IMR-90 (cell line): Measurements from ENCODE around the gene ZNF300. TPM values are rescaled to one million over a fixed set of nuclear protein-coding genes. Genes with fewer than 3 reads are reported as not detected.

Experiments used
- ATAC-seq: fragments of 200-7000 bp; cut with Tn5 transposase; 2 replicates; pipeline ENCODE4 v1.9.1; 2020; ENCODE audit warnings: low read depth, mild to moderate bottlenecking, moderate library complexity
- BruUV-seq: library from RNA; stranded (reverse); fragments of 400-500 nt; replicated peaks from 2 replicates; lab custom pipeline; 2021; lab: Mats Ljungman, UMichigan
- CTCF ChIA-PET: fragments of 300-600 bp; formaldehyde crosslinking; extraction: SDS; loops from one replicate; lab custom pipeline; 2021; ENCODE audit warnings: antibody characterized with exemption; lab: Yijun Ruan, JAX
- POLR2A ChIA-PET: fragments of 300-600 bp; sonication (Branson Sonifier 250); formaldehyde crosslinking; loops from one replicate; lab custom pipeline; 2022; ENCODE audit warnings: antibody characterized with exemption; ENCODE audit not compliant: unreplicated experiment; lab: Charles Lee
- DNase-seq: peaks from one replicate; pipeline ENCODE4 v3.0.0; 2013
- H2AFZ ChIP-seq: replicated peaks from 2 replicates; pipeline ENCODE3; 2013; ENCODE audit warnings: low read length, mild to moderate bottlenecking; ENCODE audit not compliant: poor library complexity
- H2AK5ac ChIP-seq: 2 replicates; pipeline ENCODE4 v1.6.1; 2013; ENCODE audit warnings: low read depth, low read length, inconsistent platforms
- H2AK9ac ChIP-seq: replicated peaks from 2 replicates; pipeline ENCODE3; 2013; ENCODE audit warnings: mild to moderate bottlenecking, low read depth, low read length, moderate library complexity; ENCODE audit not compliant: poor library complexity
- H2BK120ac ChIP-seq: 2 replicates; pipeline ENCODE4 v1.6.1; 2013; ENCODE audit warnings: low read depth, low read length, inconsistent platforms
- H2BK15ac ChIP-seq: 3 replicates; pipeline ENCODE4 v1.6.1; 2013; ENCODE audit warnings: low read depth, low read length, inconsistent platforms
- H2BK20ac ChIP-seq: 2 replicates; pipeline ENCODE4 v1.6.1; 2013; ENCODE audit warnings: low read depth, mild to moderate bottlenecking, inconsistent platforms, low read length, moderate library complexity
- H2BK5ac ChIP-seq: 2 replicates; pipeline ENCODE4 v1.6.1; 2013; ENCODE audit warnings: mild to moderate bottlenecking, low read depth, low read length, inconsistent platforms; ENCODE audit not compliant: poor library complexity, severe bottlenecking
- H3K14ac ChIP-seq: replicated peaks from 2 replicates; pipeline ENCODE4 v1.6.1; 2013; ENCODE audit warnings: low read depth, low read length, inconsistent platforms
- H3K18ac ChIP-seq: 2 replicates; pipeline ENCODE4 v1.6.1; 2013; ENCODE audit warnings: low read depth, low read length, control low read depth
- H3K23ac ChIP-seq: 2 replicates; pipeline ENCODE4 v1.6.1; 2013; ENCODE audit warnings: low read depth, low read length, inconsistent platforms
- H3K27ac ChIP-seq: 2 replicates; pipeline ENCODE4 v1.5.1; 2013; ENCODE audit warnings: mild to moderate bottlenecking, control low read depth, low read length; ENCODE audit not compliant: insufficient read depth
- H3K27me3 ChIP-seq: 2 replicates; pipeline ENCODE4 v1.6.1; 2013; ENCODE audit warnings: low read length; ENCODE audit not compliant: control insufficient read depth, insufficient read depth
- H3K36me3 ChIP-seq: 2 replicates; pipeline ENCODE4 v1.6.1; 2013; ENCODE audit warnings: low read length, mixed read lengths; ENCODE audit not compliant: control insufficient read depth, insufficient read depth
- H3K4ac ChIP-seq: 2 replicates; pipeline ENCODE4 v1.6.1; 2013; ENCODE audit warnings: low read depth, low read length, inconsistent platforms
- H3K4me1 ChIP-seq: 2 replicates; pipeline ENCODE4 v1.6.1; 2013; ENCODE audit warnings: low read length, mixed read lengths; ENCODE audit not compliant: control insufficient read depth, insufficient read depth
- H3K4me2 ChIP-seq: 2 replicates; pipeline ENCODE4 v1.6.1; 2013; ENCODE audit warnings: low read depth, mild to moderate bottlenecking, control low read depth, low read length, moderate library complexity
- H3K4me3 ChIP-seq: 2 replicates; pipeline ENCODE4 v1.5.1; 2013; ENCODE audit warnings: low read depth, mild to moderate bottlenecking, control low read depth, low read length, moderate library complexity; ENCODE audit not compliant: insufficient read depth
- H3K56ac ChIP-seq: 2 replicates; pipeline ENCODE4 v1.6.1; 2013; ENCODE audit warnings: low read length, inconsistent platforms; ENCODE audit not compliant: insufficient read depth; ENCODE audit errors: extremely low read depth
- H3K79me1 ChIP-seq, 2 experiments: 2 replicates each; pipeline ENCODE4 v1.6.1; 2013; ENCODE audit warnings: low read length in 2 of 2, inconsistent platforms in 1 of 2, low read depth in 1 of 2
- H3K9ac ChIP-seq: 2 replicates; pipeline ENCODE4 v1.6.1; 2013; ENCODE audit warnings: low read depth, low read length, control low read depth
- H3K9me1 ChIP-seq: 2 replicates; pipeline ENCODE4 v1.6.1; 2013; ENCODE audit warnings: low read length, inconsistent platforms; ENCODE audit not compliant: insufficient read depth
- H3K9me3 ChIP-seq: 2 replicates; pipeline ENCODE4 v1.6.1; 2013; ENCODE audit warnings: low read length; ENCODE audit not compliant: control insufficient read depth, insufficient read depth
- H4K20me1 ChIP-seq: 2 replicates; pipeline ENCODE4 v1.6.1; 2013; ENCODE audit warnings: low read length, inconsistent platforms; ENCODE audit not compliant: insufficient read depth
- H4K5ac ChIP-seq: 2 replicates; pipeline ENCODE4 v1.6.1; 2013; ENCODE audit warnings: mild to moderate bottlenecking, low read depth, low read length, control low read depth
- H4K8ac ChIP-seq, 2 experiments: 2 replicates each; pipeline ENCODE4 v1.6.1; 2013; ENCODE audit warnings: low read depth in 2 of 2, low read length in 2 of 2, control low read depth in 1 of 2, inconsistent platforms in 1 of 2
- H4K91ac ChIP-seq: 2 replicates; pipeline ENCODE4 v1.6.1; 2013; ENCODE audit warnings: low read depth, low read length, inconsistent platforms; ENCODE audit not compliant: insufficient read depth
- BHLHE40 ChIP-seq: fragments of 150-350 bp; IDR thresholded peaks from 2 replicates; pipeline ENCODE4 v1.6.1; 2016; ENCODE audit warnings: mild to moderate bottlenecking, low read depth, low read length
- CEBPB ChIP-seq: IDR thresholded peaks from 2 replicates; pipeline ENCODE4 v1.6.1; 2012; ENCODE audit warnings: low read depth, low read length, improper control_type of control experiment
- CHD1 ChIP-seq: IDR thresholded peaks from 2 replicates; pipeline ENCODE4 v1.6.1; 2012; ENCODE audit warnings: low read depth, low read length, improper control_type of control experiment
- CTCF ChIP-seq: conservative IDR thresholded peaks from 2 replicates; pipeline ENCODE4 v1.5.1; 2012; ENCODE audit warnings: mild to moderate bottlenecking, low read depth, low read length, improper control_type of control experiment
- ELK1 ChIP-seq: fragments of 150-350 bp; IDR thresholded peaks from 2 replicates; pipeline ENCODE4 v1.6.1; 2016; ENCODE audit warnings: low read depth, mild to moderate bottlenecking, low read length, moderate library complexity, borderline replicate concordance
- FOS ChIP-seq: fragments of 150-350 bp; IDR thresholded peaks from 2 replicates; pipeline ENCODE4 v1.6.1; 2016; ENCODE audit warnings: low read depth, low read length
- MAFK ChIP-seq: IDR thresholded peaks from 2 replicates; pipeline ENCODE4 v1.6.1; 2012; ENCODE audit warnings: low read depth, low read length, improper control_type of control experiment
- MAZ ChIP-seq: IDR thresholded peaks from 2 replicates; pipeline ENCODE4 v1.6.1; 2012; ENCODE audit warnings: low read depth, mild to moderate bottlenecking, low read length, improper control_type of control experiment, moderate library complexity, borderline replicate concordance
- MXI1 ChIP-seq: IDR thresholded peaks from 2 replicates; pipeline ENCODE4 v1.6.1; 2012; ENCODE audit warnings: low read depth, mild to moderate bottlenecking, low read length, moderate library complexity, borderline replicate concordance
- NFE2L2 ChIP-seq: fragments of 150-350 bp; IDR thresholded peaks from 2 replicates; pipeline ENCODE4 v1.6.1; 2016; ENCODE audit warnings: low read depth, mild to moderate bottlenecking, low read length
- POLR2A ChIP-seq: IDR thresholded peaks from 2 replicates; pipeline ENCODE4 v1.6.1; 2012; ENCODE audit warnings: mild to moderate bottlenecking, low read depth, low read length
- RAD21 ChIP-seq: IDR thresholded peaks from 2 replicates; pipeline ENCODE4 v1.6.1; 2012; ENCODE audit warnings: low read length, improper control_type of control experiment
- RCOR1 ChIP-seq: IDR thresholded peaks from 2 replicates; pipeline ENCODE4 v1.6.1; 2012; ENCODE audit warnings: mild to moderate bottlenecking, low read length, improper control_type of control experiment; ENCODE audit not compliant: insufficient replicate concordance
- RFX5 ChIP-seq: IDR thresholded peaks from 2 replicates; pipeline ENCODE4 v1.8.0; 2012; ENCODE audit warnings: low read depth, mild to moderate bottlenecking, low read length, moderate library complexity
- SMC3 ChIP-seq: fragments of 150-350 bp; IDR thresholded peaks from 2 replicates; pipeline ENCODE4 v1.6.1; 2016; ENCODE audit warnings: low read depth, mild to moderate bottlenecking, antibody characterized with exemption, low read length, moderate library complexity
- USF2 ChIP-seq: fragments of 150-350 bp; IDR thresholded peaks from 2 replicates; pipeline ENCODE4 v1.6.1; 2017; ENCODE audit warnings: mild to moderate bottlenecking, antibody characterized with exemption, low read length, low read depth
- WGBS, 2 experiments: methylation state at CpG; one replicate each; pipeline versions ENCODE4 v1.1.5 to v1.1.7; 2013; ENCODE audit warnings: missing lambda C conversion rate in 2 of 2; ENCODE audit not compliant: insufficient read length in 1 of 2; ENCODE audit errors: extremely low coverage in 2 of 2; 5-methylcytosine and 5-hydroxymethylcytosine counted together
- dilution Hi-C: fragments of 300-500 bp; cut with HindIII; formaldehyde crosslinking; loops from one replicate; pipeline ENCODE4 v1.14.3; 2018; ENCODE audit warnings: low sequenced_read_pairs; ENCODE audit not compliant: unreplicated experiment
- in situ Hi-C: fragments of 300-500 bp; cut with MboI; formaldehyde crosslinking; loops from 3 replicates; pipeline ENCODE4 v1.14.3; 2019; ENCODE audit warnings: low sequenced_read_pairs, inconsistent platforms, mixed read lengths
- intact Hi-C: fragments of 100-400 bp; cut with micrococcal nuclease; formaldehyde crosslinking; loops from 2 replicates; pipeline ENCODE4 v1.10.0; 2022
- polyA plus RNA-seq, 3 experiments: library from polyadenylated mRNA; depleted of rRNA; stranded (reverse); fragments of >200 nt; gene quantifications; 2 replicates each; pipeline ENCODE4 v1.2.3, GENCODE V29; 2012; ENCODE audit warnings: low replicate concordance in 1 of 3
- total RNA-seq: library from RNA; depleted of rRNA; stranded (reverse); fragments of >200 nt; gene quantifications from 2 replicates; pipeline ENCODE4 v1.2.3, GENCODE V29; 2012

The ZNF300 gene
- total and polyA plus RNA-seq, 2 of the 4 experiments (the other 2 are of a cell fraction) = 5.2 to 6.1 TPM

- H4K5ac ChIP-seq = no peak overlapping the region
- H2AFZ ChIP-seq = peak overlapping the region; percentile 98
- H3K79me1 ChIP-seq = peaks cover 4 to 5% of the 10 kb centered on the region in 2 experiments; a peak in 2 of 4 replicates
- H2AK5ac ChIP-seq = no peak overlapping the region
- H3K4me1 ChIP-seq = no peaks in the 10 kb centered on the region
- no peak overlapping the region for H2BK5ac ChIP-seq
- H2BK120ac ChIP-seq = no peak overlapping the region
- 17% methylated on average over 2 of the region's 4 CpGs; no CpG with 5 or more reads in 1 of the 2 experiments for WGBS, 2 experiments
- no peak for TF ChIP-seq ELK1
- no peak for TF ChIP-seq USF2
- TF ChIP-seq RFX5 = no peak
- TF ChIP-seq NFE2L2 = no peak
- TF ChIP-seq CEBPB = no peak
- no peak for TF ChIP-seq SMC3
- no peak for TF ChIP-seq MAFK
- TF ChIP-seq MXI1 = no peak
- TF ChIP-seq CTCF = no peak
- no peak for TF ChIP-seq FOS
- no peak for TF ChIP-seq CHD1
- no peak for TF ChIP-seq MAZ
- TF ChIP-seq RAD21 = no peak
- no peak for TF ChIP-seq BHLHE40
- no peak for TF ChIP-seq POLR2A
- no peak for TF ChIP-seq RCOR1
- H3K27ac ChIP-seq = no peak overlapping the region
- no peak overlapping the region for H3K56ac ChIP-seq
- POLR2A ChIA-PET = no interaction called here
- H3K9ac ChIP-seq = no peak overlapping the region; the same call in 1 of the 2 replicates
- H4K91ac ChIP-seq = no peak overlapping the region
- peak overlapping the region; percentile 96 to 99; a peak in 3 of 4 replicates for H4K8ac ChIP-seq
- no peak overlapping the region for H2BK15ac ChIP-seq
- H3K18ac ChIP-seq = no peak overlapping the region
- CTCF ChIA-PET = no interaction called here
- H3K27me3 ChIP-seq = no peaks in the 10 kb centered on the region
- H3K14ac ChIP-seq = no peak overlapping the region
- in situ Hi-C loops (no loop called here), dilution Hi-C loops (no loop called here), intact Hi-C loops (no loop called here)
- H4K20me1 ChIP-seq = no peaks in the 10 kb centered on the region
- no peaks in the 10 kb centered on the region for H3K9me1 ChIP-seq
- no peak overlapping the region for H3K4ac ChIP-seq
- BruUV-seq = no TSS peak
- H3K4me2 ChIP-seq = peak overlapping the region; percentile 56
- no peaks in the 10 kb centered on the region; the same call in 1 of the 2 replicates for H3K36me3 ChIP-seq
- DNase-seq (no peak), ATAC-seq (no peak)
- no peak overlapping the region for H3K23ac ChIP-seq
- H2AK9ac ChIP-seq = no peak overlapping the region
- no peak overlapping the region for H2BK20ac ChIP-seq
- H3K4me3 ChIP-seq = peak overlapping the region; percentile 81
- peaks cover 28% of the 10 kb centered on the region for H3K9me3 ChIP-seq
Measured at GRCh38 chr5:150905312-150905683, 518 bp upstream of the ZNF300 start.
